K562 (cell line): ENCODE results near the gene CCDC71L. TPM values are rescaled to one million over a fixed set of nuclear protein-coding genes. Genes with fewer than 3 reads are reported as not detected.

ENCODE experiments used
- ARNT ChIP-seq, 2 experiments: fragments of 450-650 bp; IDR thresholded peaks; 2 replicates each; pipeline ENCODE4 v1.6.1; 2016; ENCODE audit warnings: mild to moderate bottlenecking in 1 of 2
- ATF7 ChIP-seq: fragments of 450-650 bp; IDR thresholded peaks from 2 replicates; pipeline ENCODE4 v1.7.1; 2014; ENCODE audit warnings: mild to moderate bottlenecking, moderate library complexity
- BMI1 ChIP-seq: fragments of 150-350 bp; IDR thresholded peaks from 2 replicates; pipeline ENCODE4 v1.6.1; 2014; ENCODE audit warnings: low read length
- CBX5 ChIP-seq: IDR thresholded peaks from 2 replicates; pipeline ENCODE4 v1.6.1; 2014; ENCODE audit warnings: low read depth, borderline replicate concordance
- CC2D1A ChIP-seq: fragments of 450-650 bp; IDR thresholded peaks from 2 replicates; pipeline ENCODE4 v1.6.1; 2017; ENCODE audit warnings: mild to moderate bottlenecking
- CXXC5 ChIP-seq: fragments of 250-450 bp; sonication (Bioruptor Pico); IDR thresholded peaks from 2 replicates; pipeline ENCODE4 v1.8.0; 2022; ENCODE audit warnings: inconsistent platforms, mild to moderate bottlenecking, moderate library complexity
- ELF1 ChIP-seq: fragments of 200-800 bp; sonication (Bioruptor generic); IDR thresholded peaks from 2 replicates; pipeline ENCODE4 v1.6.1; 2016; ENCODE audit warnings: missing genetic modification characterization, missing compliant biosample characterization
- FOXM1 ChIP-seq, 2 experiments: fragments of 450-650 bp in 1 of 2; sonication (generic) in 1 of 2; formaldehyde crosslinking in 1 of 2; IDR thresholded peaks; 2 replicates each; pipeline versions ENCODE4 v1.6.1 to v1.9.0; 2017 to 2022; ENCODE audit warnings: low read depth in 2 of 2, mild to moderate bottlenecking in 2 of 2, missing genetic modification reagents in 1 of 2, moderate library complexity in 1 of 2
- KDM1A ChIP-seq, 2 experiments: fragments of 450-650 bp; IDR thresholded peaks; 2 replicates each; pipeline ENCODE4 v1.6.1; 2016; ENCODE audit warnings: mild to moderate bottlenecking in 2 of 2
- NCOA2 ChIP-seq, 2 experiments: fragments of 450-650 bp; IDR thresholded peaks; 2 replicates each; pipeline ENCODE4 v1.6.1; 2018; ENCODE audit warnings: mild to moderate bottlenecking in 2 of 2, moderate library complexity in 1 of 2; ENCODE audit not compliant: partially characterized antibody in 2 of 2
- NFE2L1 ChIP-seq: fragments of 450-650 bp; IDR thresholded peaks from 2 replicates; pipeline ENCODE4 v1.6.1; 2016; ENCODE audit warnings: missing genetic modification characterization, low read depth, mild to moderate bottlenecking, missing compliant biosample characterization, moderate library complexity, borderline replicate concordance
- POLR2A ChIP-seq: fragments of 450-650 bp; conservative IDR thresholded peaks from 2 replicates; pipeline ENCODE4 v1.6.1; 2016
- RBM39 ChIP-seq: fragments of 200-400 bp; formaldehyde crosslinking; optimal IDR thresholded peaks from 2 replicates; pipeline ENCODE3; 2018; ENCODE audit warnings: low read depth, low read length
- SOX6 ChIP-seq: fragments of 450-650 bp; IDR thresholded peaks from 2 replicates; pipeline ENCODE4 v1.6.1; 2014; ENCODE audit warnings: mild to moderate bottlenecking
- TAF7 ChIP-seq: fragments of 450-650 bp; IDR thresholded peaks from 2 replicates; pipeline ENCODE4 v1.6.1; 2016; ENCODE audit warnings: missing genetic modification characterization, missing compliant biosample characterization
- TBL1XR1 ChIP-seq, 2 experiments: IDR thresholded peaks; 2 replicates each; pipeline ENCODE4 v1.6.1; 2012; ENCODE audit warnings: improper control_type of control experiment in 2 of 2, low read length in 2 of 2, mild to moderate bottlenecking in 1 of 2
- TBP ChIP-seq: optimal IDR thresholded peaks from 2 replicates; pipeline ENCODE3; 2011; ENCODE audit warnings: low read depth, low read length, improper control_type of control experiment
- XRCC5 ChIP-seq: fragments of 200-400 bp; formaldehyde crosslinking; IDR thresholded peaks from 2 replicates; pipeline ENCODE4 v1.6.1; 2017; ENCODE audit warnings: low read depth, mild to moderate bottlenecking, low read length
- ZFP30 ChIP-seq: fragments of 250-450 bp; sonication (Bioruptor Pico); IDR thresholded peaks from 2 replicates; pipeline ENCODE4 v1.8.0; 2022; ENCODE audit warnings: moderate library complexity, mild to moderate bottlenecking, inconsistent platforms, borderline replicate concordance
- ZNF184 ChIP-seq: sonication (generic); formaldehyde crosslinking; IDR thresholded peaks from 2 replicates; pipeline ENCODE4 v1.5.0; 2020; ENCODE audit warnings: missing genetic modification reagents
- ZNF212 ChIP-seq: fragments of 450-650 bp; formaldehyde crosslinking; IDR thresholded peaks from 2 replicates; pipeline ENCODE4 v1.4.0; 2020; ENCODE audit warnings: mild to moderate bottlenecking
- ZNF583 ChIP-seq: fragments of 250-450 bp; sonication (Bioruptor Pico); IDR thresholded peaks from 2 replicates; pipeline ENCODE4 v1.4.0; 2020
- ZNF830 ChIP-seq: fragments of 250-450 bp; sonication (Bioruptor Pico); IDR thresholded peaks from 2 replicates; pipeline ENCODE4 v1.5.0; 2021; ENCODE audit warnings: mild to moderate bottlenecking
- polyA plus RNA-seq, 8 experiments: library from polyadenylated mRNA; depleted of rRNA in 4 of 8; stranded (reverse) in 5 of 8; unstranded in 3 of 8; fragments of >200 nt; fragmentation: Nextera tagmentation in 2 of 8; fragmentation: Illumina TruSeq in 1 of 8; extraction: Ambion mirVana in 2 of 8; extraction: Trizol in 1 of 8; gene quantifications; 2 replicates each; pipeline versions ENCODE4 v1.2.1 to v1.2.3, GENCODE V29; 2011 to 2014; ENCODE audit warnings: inconsistent platforms in 1 of 8, missing spikeins in 1 of 8
- total RNA-seq, 7 experiments: library from RNA; depleted of rRNA in 6 of 7; stranded (reverse); fragments of >200 nt in 6 of 7; fragmentation: Illumina TruSeq in 2 of 7; extraction: Trizol in 2 of 7; gene quantifications; 2 replicates each; pipeline versions ENCODE4 v1.2.1 to v1.2.3, GENCODE V29; 2011 to 2021; ENCODE audit warnings: low replicate concordance in 1 of 7
- TF ChIP-seq, protein P1 (sequence below): sonication (generic); formaldehyde crosslinking; IDR thresholded peaks from 2 replicates; pipeline ENCODE4 v1.8.1; 2023; ENCODE audit warnings: mild to moderate bottlenecking, missing genetic modification reagents
- TF ChIP-seq, protein P2 (sequence below): sonication (generic); formaldehyde crosslinking; IDR thresholded peaks from 2 replicates; pipeline ENCODE4 v1.9.0; 2022; ENCODE audit warnings: mild to moderate bottlenecking, missing genetic modification reagents
- TF ChIP-seq, protein P3 (sequence below): fragments of 450-650 bp; formaldehyde crosslinking; IDR thresholded peaks from 2 replicates; pipeline ENCODE4 v1.4.0; 2020; ENCODE audit warnings: mild to moderate bottlenecking, moderate library complexity

The CCDC71L gene
- total and polyA plus RNA-seq, 9 of the 15 experiments (the other 6 are each of a cell fraction or from before 2014, with no cell fraction given), result 5.7 to 108 (median 25.4) TPM

DNA sequence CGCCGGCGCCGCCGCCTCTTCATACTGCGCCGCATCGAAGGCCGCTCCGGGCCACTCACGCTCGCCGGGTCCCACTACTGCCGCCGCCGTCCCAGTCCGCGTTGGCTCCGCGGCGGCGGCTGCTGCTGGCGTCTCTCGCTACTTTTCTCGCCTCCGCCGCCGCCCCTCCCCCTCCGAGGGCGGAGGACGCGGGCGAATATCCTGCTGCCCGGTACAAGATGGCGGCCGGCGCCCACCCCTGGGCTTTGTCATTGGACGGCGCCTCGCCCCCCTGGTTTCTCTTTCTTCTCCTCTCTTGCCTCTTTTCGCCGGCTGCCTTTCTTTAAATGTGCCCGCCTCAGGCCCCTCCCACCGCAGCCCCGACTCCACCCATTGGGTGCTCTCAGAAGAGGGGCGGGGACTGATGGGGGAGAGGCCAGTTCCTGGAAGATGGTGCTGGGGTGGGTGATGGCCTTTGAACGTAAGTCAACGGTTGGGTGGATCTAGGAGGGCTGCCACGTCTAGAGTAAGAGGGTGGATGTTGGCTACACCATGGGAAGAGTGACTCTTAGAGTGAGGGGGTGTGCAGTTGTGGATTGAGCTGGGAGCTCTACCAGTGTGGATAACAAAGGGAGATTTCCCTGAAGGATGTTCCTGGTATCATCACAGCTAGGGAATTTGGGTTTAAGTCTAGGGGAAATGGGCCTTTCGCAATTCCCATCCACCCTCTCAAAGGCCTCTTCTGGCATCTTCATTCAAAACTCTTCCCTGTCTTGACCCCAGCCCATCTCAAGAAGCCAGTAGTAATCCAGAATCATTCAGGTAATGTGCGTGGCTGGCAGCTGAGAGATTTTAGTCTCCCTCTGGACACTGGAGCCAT is at the start of gene CCDC71L (continued):
- TF ChIP-seq ATF7 (peak; percentile 73), XRCC5 (peak; percentile 88; the same call in 1 of the 2 replicates), ZNF583 (CRISPR knock-in tag) (peak; percentile 53), NFE2L1 (tag) (no peak), ELF1 (tag) (peak; percentile 79), ZNF184 (CRISPR knock-in tag) (no peak), ZFP30 (CRISPR knock-in tag) (no peak), TBL1XR1 (IDR thresholded peaks at IDR 0.05; ENCODE audit: low read length in 2 of 2) (peak in 1 of 2 experiments; percentile 31; a peak in 2 of 4 replicates), NCOA2 (IDR thresholded peaks at IDR 0.05; ENCODE audit: partially characterized antibody in 2 of 2) (no peak), SOX6 (peak; percentile 87), KDM1A (IDR thresholded peaks at IDR 0.05) (peak in 1 of 2 experiments; percentile 42; a peak in 2 of 4 replicates), CC2D1A (peak; percentile 95), ZNF830 (CRISPR knock-in tag) (peak; percentile 61), BMI1 (no peak), CBX5 (no peak), FOXM1 (IDR thresholded peaks at IDR 0.05; ENCODE audit: low read depth) (peak; percentile 77), FOXM1 (CRISPR knock-in tag; IDR thresholded peaks at IDR 0.05; ENCODE audit: low read depth) (no peak), CXXC5 (CRISPR knock-in tag) (peak; percentile 93), TAF7 (tag) (peak; percentile 54; the same call in 1 of the 2 replicates), POLR2A (peak; percentile 87), ARNT (IDR thresholded peaks at IDR 0.05) (peak; percentile 66 to 85; a peak in 2 of 4 replicates), TBP (peak; percentile 94), ZNF212 (CRISPR knock-in tag) (peak; percentile 73; the same call in 1 of the 2 replicates), RBM39 (no peak)
- TF ChIP-seq, protein P1, sequence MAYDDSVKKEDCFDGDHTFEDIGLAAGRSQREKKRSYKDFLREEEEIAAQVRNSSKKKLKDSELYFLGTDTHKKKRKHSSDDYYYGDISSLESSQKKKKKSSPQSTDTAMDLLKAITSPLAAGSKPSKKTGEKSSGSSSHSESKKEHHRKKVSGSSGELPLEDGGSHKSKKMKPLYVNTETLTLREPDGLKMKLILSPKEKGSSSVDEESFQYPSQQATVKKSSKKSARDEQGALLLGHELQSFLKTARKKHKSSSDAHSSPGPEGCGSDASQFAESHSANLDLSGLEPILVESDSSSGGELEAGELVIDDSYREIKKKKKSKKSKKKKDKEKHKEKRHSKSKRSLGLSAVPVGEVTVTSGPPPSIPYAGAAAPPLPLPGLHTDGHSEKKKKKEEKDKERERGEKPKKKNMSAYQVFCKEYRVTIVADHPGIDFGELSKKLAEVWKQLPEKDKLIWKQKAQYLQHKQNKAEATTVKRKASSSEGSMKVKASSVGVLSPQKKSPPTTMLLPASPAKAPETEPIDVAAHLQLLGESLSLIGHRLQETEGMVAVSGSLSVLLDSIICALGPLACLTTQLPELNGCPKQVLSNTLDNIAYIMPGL, result 0 out of 2 replicates have a peak, but pooled peaks have one; percentile 46
- TF ChIP-seq, protein P2, sequence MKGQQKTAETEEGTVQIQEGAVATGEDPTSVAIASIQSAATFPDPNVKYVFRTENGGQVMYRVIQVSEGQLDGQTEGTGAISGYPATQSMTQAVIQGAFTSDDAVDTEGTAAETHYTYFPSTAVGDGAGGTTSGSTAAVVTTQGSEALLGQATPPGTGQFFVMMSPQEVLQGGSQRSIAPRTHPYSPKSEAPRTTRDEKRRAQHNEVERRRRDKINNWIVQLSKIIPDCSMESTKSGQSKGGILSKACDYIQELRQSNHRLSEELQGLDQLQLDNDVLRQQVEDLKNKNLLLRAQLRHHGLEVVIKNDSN (CRISPR knock-in tag), result no peak
- TF ChIP-seq, protein P3, sequence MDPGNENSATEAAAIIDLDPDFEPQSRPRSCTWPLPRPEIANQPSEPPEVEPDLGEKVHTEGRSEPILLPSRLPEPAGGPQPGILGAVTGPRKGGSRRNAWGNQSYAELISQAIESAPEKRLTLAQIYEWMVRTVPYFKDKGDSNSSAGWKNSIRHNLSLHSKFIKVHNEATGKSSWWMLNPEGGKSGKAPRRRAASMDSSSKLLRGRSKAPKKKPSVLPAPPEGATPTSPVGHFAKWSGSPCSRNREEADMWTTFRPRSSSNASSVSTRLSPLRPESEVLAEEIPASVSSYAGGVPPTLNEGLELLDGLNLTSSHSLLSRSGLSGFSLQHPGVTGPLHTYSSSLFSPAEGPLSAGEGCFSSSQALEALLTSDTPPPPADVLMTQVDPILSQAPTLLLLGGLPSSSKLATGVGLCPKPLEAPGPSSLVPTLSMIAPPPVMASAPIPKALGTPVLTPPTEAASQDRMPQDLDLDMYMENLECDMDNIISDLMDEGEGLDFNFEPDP (CRISPR knock-in tag), result 0 out of 2 replicates have a peak, but pooled peaks have one; percentile 37
